ENCODE data around the gene CDCA5.
A peak's percentile ranks its signal among the peaks of the same experiment; 100 is the strongest.

The CDCA5 gene

DNA sequence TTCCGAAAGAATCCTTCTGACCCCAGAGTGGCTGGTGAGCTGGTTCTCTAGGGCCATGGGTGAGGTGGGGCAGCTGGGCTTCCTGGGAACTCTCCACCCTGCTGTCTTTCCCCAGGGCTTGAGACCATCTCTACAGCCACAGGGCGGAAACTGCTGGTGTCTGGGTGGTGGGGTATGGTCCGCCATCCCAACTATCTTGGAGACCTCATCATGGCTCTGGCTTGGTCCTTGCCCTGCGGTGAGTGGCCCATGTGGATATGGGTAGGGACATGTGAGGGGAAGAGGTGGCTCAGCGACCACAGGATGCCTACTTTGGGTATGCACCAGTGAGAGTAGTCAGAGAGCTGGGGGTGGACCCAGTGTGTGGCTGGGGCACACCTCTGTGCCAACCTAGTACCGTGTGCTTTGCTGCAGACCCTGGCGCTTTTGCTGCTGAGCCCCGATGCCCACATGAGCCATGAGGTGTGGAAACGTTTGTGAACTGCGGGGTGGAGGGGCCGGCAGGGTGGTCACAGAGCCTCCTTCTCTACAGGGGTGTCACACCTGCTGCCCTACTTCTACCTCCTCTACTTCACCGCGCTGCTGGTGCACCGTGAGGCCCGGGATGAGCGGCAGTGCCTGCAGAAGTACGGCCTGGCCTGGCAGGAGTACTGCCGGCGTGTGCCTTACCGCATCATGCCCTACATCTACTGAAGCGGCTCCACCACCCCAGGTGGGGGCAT lies 31.7 kb upstream of the CDCA5 start:
- no peak for TF ChIP-seq POLR2A (IDR thresholded peaks at IDR 0.05; ENCODE audit: low read depth, low read length)
- no peak for FAIRE-seq
- DNase-seq (ENCODE audit: insufficient read length, low spot score): no peak

DNA sequence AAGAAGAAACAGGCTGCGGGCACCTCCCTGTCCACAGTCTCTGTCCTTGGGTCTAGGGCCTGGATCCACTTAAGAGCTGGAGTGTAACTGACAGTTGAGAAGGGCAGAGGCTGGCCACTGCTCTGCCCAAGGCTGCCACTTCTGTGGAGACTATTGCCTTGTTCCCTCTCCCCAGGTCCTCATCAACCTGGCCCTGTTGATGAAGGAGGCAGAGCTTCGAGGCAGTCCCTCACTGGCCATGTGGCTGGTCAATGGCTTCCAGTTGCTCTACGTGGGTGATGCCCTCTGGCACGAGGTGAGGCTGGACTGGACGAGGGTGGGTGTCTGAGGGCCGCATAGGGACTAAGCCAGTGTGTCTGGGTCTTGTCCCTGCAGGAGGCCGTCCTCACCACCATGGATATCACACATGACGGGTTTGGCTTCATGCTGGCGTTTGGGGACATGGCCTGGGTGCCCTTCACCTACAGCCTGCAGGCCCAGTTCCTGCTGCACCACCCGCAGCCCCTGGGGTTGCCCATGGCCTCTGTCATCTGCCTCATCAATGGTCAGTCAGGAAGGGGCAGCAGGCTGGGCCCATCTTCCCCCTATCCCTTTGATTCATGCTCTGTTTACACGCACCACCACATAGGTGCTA lies 30.8 kb upstream of the CDCA5 start:
- no peak for TF ChIP-seq POLR2A (IDR thresholded peaks at IDR 0.05; ENCODE audit: low read depth, low read length)
- FAIRE-seq: no peak
- no peak for DNase-seq (ENCODE audit: insufficient read length, low spot score)

DNA sequence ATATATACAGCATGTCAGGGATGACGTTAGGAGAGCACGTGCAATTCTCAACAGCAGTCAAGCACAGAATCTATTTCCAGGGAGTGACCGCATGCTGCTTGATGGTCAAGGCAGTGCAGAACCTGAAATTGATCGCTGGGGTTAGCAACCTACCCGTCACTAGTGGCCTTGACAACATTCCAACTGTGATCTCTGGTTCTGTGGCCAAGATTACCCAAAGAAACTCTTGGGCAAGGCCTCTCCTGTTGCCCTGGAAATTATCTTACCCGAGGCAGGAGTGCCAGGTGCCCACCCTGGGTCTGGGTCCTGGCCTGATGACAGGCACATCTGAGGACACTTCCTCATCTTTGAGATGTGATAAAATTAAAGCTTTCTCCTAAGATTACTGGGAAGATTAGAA lies 30.0 kb upstream of the CDCA5 start:
- FAIRE-seq (no peak), DNase-seq (ENCODE audit: insufficient read length, low spot score) (no peak)
- TF ChIP-seq POLR2A (IDR thresholded peaks at IDR 0.05; ENCODE audit: low read depth, low read length): no peak

- DNase-seq (ENCODE audit: insufficient read length, low spot score): no peak
- TF ChIP-seq POLR2A (IDR thresholded peaks at IDR 0.05; ENCODE audit: low read depth, low read length): no peak
- no peak for FAIRE-seq
These were observed 29.5 kb upstream of the CDCA5 start for GRCh38 chr11:65113361-65113756.

DNA sequence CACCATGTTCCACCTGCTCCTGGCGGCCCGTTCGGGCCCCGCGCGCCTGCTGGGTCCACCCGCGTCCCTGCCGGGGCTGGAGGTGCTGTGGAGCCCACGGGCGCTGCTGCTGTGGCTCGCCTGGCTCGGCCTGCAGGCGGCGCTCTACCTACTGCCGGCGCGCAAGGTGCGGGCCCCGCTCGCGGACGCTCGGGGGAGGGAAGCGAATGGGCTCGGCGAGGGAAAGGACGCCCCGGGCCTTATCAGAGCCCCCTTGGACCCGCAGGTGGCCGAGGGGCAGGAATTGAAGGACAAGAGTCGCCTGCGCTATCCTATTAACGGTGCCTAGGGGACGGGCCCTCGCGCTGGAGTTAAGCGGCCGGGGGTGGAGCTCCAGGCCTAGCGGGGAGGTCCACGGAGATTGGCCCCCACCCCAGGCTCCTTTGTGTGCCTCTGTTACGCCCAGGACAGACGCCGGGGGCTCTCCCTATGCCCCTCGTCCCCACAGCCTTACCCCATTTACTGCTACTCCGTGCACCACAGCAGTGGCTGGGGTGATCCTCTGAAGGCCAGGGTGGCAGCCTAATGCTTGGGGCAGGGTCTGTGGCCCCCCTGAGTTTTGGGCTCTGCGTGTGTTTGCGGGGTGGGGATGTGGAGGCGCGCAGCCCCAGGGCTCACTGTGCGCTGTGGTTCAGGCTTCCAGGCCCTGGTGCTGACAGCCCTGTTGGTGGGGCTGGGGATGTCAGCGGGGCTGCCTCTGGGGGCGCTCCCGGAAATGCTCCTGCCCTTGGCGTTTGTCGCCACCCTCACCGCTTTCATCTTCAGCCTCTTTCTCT lies 28.9 kb upstream of the CDCA5 start:
- FAIRE-seq: no peak
- DNase-seq (ENCODE audit: insufficient read length, low spot score): no peak
- no peak for TF ChIP-seq POLR2A (IDR thresholded peaks at IDR 0.05; ENCODE audit: low read depth, low read length)

- TF ChIP-seq POLR2A (IDR thresholded peaks at IDR 0.05; ENCODE audit: low read depth, low read length): no peak
- FAIRE-seq (no peak), DNase-seq (ENCODE audit: insufficient read length, low spot score) (no peak)
These were observed 28.1 kb upstream of the CDCA5 start, which contains the start of gene TM7SF2 for GRCh38 chr11:65111744-65112545. Gene TM7SF2 (plus strand): TSS chr11:65111872. CDS start chr11:65112016, 144 bp downstream.

DNA sequence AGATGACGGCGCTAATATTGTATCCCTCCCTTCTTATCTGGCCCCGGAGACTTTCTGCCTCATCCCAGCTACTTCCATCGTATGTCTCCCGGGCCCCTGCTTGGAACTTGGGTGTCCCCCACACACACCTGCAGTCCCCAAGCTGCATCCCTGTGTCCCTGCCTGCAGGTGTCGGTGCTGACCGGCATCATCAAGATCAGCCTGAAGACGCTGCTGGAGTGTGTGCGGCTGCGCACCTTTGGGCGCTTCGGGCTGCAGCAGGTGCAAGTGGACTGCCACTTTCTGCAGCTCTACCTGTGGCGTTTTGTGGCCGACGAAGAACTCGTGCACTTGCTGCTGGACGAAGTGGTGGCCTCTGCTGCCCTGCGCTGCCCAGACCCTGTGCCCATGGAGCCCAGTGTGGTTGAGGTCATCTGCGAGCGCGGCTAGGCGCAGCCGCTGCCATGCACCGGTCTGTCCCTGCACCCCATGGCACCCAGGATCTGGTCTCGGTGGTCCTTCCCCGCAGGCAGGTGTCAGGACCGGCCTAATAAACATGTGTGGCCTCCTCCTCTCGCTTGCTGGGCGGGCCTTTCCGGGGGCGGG lies 27.4 kb upstream of the CDCA5 start:
- TF ChIP-seq POLR2A (IDR thresholded peaks at IDR 0.05; ENCODE audit: low read depth, low read length): no peak
- FAIRE-seq (no peak), DNase-seq (ENCODE audit: insufficient read length, low spot score) (no peak)

- DNase-seq (ENCODE audit: insufficient read length, low spot score) (peak; percentile 98), FAIRE-seq (no peak)
These were observed 26.6 kb upstream of the CDCA5 start for GRCh38 chr11:65110354-65110861.

GRCh38 chr11:65109231-65110198 lies 25.7 kb upstream of the CDCA5 start:
- TF ChIP-seq POLR2A (IDR thresholded peaks at IDR 0.05; ENCODE audit: low read depth, low read length): no peak
- no peak for DNase-seq (ENCODE audit: insufficient read length, low spot score)
- FAIRE-seq: no peak

More at GRCh38 chr11:65110354-65110861, 26.6 kb upstream of the CDCA5 start:
- no peak for TF ChIP-seq POLR2A (IDR thresholded peaks at IDR 0.05; ENCODE audit: low read depth, low read length)

DNA sequence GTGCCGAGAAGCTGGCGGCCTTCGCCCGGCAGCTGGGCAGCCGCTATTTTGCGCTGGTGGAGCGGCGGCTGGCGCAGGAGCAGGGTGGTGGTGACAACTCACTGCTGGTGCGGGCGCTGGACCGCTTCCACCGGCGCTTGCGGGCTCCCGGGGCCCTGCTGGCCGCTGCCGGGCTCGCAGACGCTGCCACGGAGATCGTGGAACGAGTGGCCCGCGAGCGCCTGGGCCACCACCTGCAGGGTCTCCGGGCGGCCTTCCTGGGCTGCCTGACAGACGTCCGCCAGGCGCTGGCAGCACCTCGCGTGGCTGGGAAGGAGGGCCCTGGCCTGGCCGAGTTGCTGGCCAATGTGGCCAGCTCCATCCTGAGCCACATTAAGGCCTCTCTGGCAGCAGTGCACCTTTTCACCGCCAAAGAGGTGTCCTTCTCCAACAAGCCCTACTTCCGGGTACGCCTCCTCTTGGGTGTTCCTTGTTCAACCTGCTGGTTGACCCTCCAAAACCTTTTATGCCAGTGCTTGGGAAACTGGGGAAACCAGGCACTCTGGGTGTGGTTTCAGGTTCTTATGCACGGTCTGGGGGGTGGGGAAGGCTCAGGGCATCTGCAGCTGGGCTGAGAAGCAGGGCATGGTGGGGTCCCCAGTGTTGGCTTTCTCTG lies 24.8 kb upstream of the CDCA5 start:
- DNase-seq (ENCODE audit: insufficient read length, low spot score) (no peak), FAIRE-seq (no peak)
- no peak for TF ChIP-seq POLR2A (IDR thresholded peaks at IDR 0.05; ENCODE audit: low read depth, low read length)

GRCh38 chr11:65107751-65108468 lies 24.1 kb upstream of the CDCA5 start:
- FAIRE-seq (no peak), DNase-seq (ENCODE audit: insufficient read length, low spot score) (no peak)

More at GRCh38 chr11:65107751-65108468, 24.1 kb upstream of the CDCA5 start:
- TF ChIP-seq POLR2A (IDR thresholded peaks at IDR 0.05; ENCODE audit: low read depth, low read length): no peak
